GM21786 (cell line): Measurements from ENCODE around the gene PPP1R14B.

Experiments used
- ATAC-seq: cut with Tn5 transposase; IDR thresholded peaks from one replicate; pipeline ENCODE4 v1.9.1; 2021; ENCODE audit not compliant: unreplicated experiment

PPP1R14B gene

GRCh38 chr11:64231546-64231945 lies 15.2 kb downstream of the PPP1R14B start:
- ATAC-seq = no peak

- no peak for ATAC-seq
Measured at GRCh38 chr11:64230985-64231365, 15.8 kb downstream of the PPP1R14B start.

- peak; percentile 49 for ATAC-seq
Measured at GRCh38 chr11:64230171-64230984, 16.4 kb downstream of the PPP1R14B start, which contains the start of gene DNAJC4. DNAJC4 (plus strand) TSS chr11:64230548; CDS start chr11:64230855, 307 bp downstream.

- ATAC-seq = no peak
Measured at GRCh38 chr11:64229744-64230170, 17.0 kb downstream of the PPP1R14B start.

- no peak for ATAC-seq
Measured at GRCh38 chr11:64229090-64229743, 17.5 kb downstream of the PPP1R14B start.

- no peak for ATAC-seq
Measured at GRCh38 chr11:64227405-64227956, 19.3 kb downstream of the PPP1R14B start.

- ATAC-seq = peak; percentile 33
Measured at GRCh38 chr11:64226507-64227051, 20.2 kb downstream of the PPP1R14B start.

- ATAC-seq = peak; percentile 41
Measured at GRCh38 chr11:64225608-64226506, 20.9 kb downstream of the PPP1R14B start, which contains the start of the genes NUDT22 and TRPT1. NUDT22 (plus strand) TSS chr11:64226274; CDS start chr11:64226653, 379 bp downstream. TRPT1 (minus strand) TSS chr11:64226186; CDS start chr11:64225860, 326 bp downstream.

- ATAC-seq = no peak
Measured at GRCh38 chr11:64224891-64225607, 21.7 kb downstream of the PPP1R14B start.

GRCh38 chr11:64224151-64224890 lies 22.4 kb downstream of the PPP1R14B start:
- no peak for ATAC-seq

GRCh38 chr11:64223001-64223651 lies 23.6 kb downstream of the PPP1R14B start:
- no peak for ATAC-seq

GRCh38 chr11:64222651-64223000 lies 24.1 kb downstream of the PPP1R14B start:
- ATAC-seq = no peak

- ATAC-seq = no peak
Measured at GRCh38 chr11:64220798-64221197, 25.9 kb downstream of the PPP1R14B start.

- no peak for ATAC-seq
Measured at GRCh38 chr11:64220271-64220670, 26.5 kb downstream of the PPP1R14B start.

- no peak for ATAC-seq
Measured at GRCh38 chr11:64219755-64220154, 27.0 kb downstream of the PPP1R14B start.

- no peak for ATAC-seq
Measured at GRCh38 chr11:64219354-64219684, 27.4 kb downstream of the PPP1R14B start.

GRCh38 chr11:64218628-64219353 lies 28.0 kb downstream of the PPP1R14B start:
- no peak for ATAC-seq

GRCh38 chr11:64216879-64217278 lies 29.9 kb downstream of the PPP1R14B start:
- ATAC-seq = no peak
